ENCODE measurements around the gene OAS2. TPM values are rescaled to one million over a fixed set of nuclear protein-coding genes. Genes with fewer than 3 reads are reported as not detected.

Gene OAS2
- total and polyA plus RNA-seq, 4 experiments from 2014 or later, result 25.5 to 77.4 (median 69.6) TPM

DNA sequence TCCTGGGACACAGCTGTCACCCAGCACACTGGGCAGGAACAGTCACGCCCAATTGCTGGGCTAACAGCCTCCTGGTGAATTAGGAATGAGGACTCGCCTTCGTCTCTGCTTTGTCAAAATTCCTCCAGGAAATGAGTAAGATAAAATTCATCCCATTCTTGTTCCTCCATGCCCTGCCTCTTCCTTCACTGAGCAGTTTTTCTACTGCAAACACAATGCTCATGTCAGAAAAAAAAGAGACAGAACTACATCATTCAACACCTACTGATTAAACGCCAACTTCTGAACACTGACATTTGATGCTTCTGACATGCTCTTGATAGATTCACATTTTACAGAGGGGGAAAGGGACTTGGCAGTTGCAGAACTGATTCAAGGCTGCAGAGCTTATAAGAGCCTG, 40.7 kb downstream of the OAS2 start:
- ChIA-PET POLR2A (ENCODE audit: partially characterized antibody) (no interaction called here), CTCF (ENCODE audit: partially characterized antibody) (no interaction called here)
- no peak overlapping the region for H3K27ac ChIP-seq (ENCODE audit: low read depth, low read length)
- no peaks in the 10 kb centered on the region for H3K27me3 ChIP-seq (ENCODE audit: insufficient read depth, low read length)
- Mint-ChIP-seq H3K27me3 (peaks cover 1 to 2% of the 10 kb centered on the region in 2 donors), H3K27ac (no peak overlapping the region), H3K4me1 (peaks cover 0 to 1% (median 0%) of the 10 kb centered on the region in 4 donors), H3K4me3 (no peak overlapping the region), H3K36me3 (no peaks in the 10 kb centered on the region), H3K9me3 (no peaks in the 10 kb centered on the region)
- H3K4me3 ChIP-seq (ENCODE audit: low read length in 2 of 2), result no peak overlapping the region
- no peaks in the 10 kb centered on the region for H3K9me3 ChIP-seq (ENCODE audit: control insufficient read depth in 1 of 2, low read length in 2 of 2)
- no peaks in the 10 kb centered on the region for H3K36me3 ChIP-seq (ENCODE audit: insufficient read depth, low read length)
- intact Hi-C loops (cut with micrococcal nuclease), result no loop called here
- no peak for DNase-seq
- H3K4me1 ChIP-seq (ENCODE audit: insufficient read depth, low read length), result no peaks in the 10 kb centered on the region

- Mint-ChIP-seq H3K36me3 (no peaks in the 10 kb centered on the region), H3K27ac (no peak overlapping the region), H3K4me1 (no peaks in the 10 kb centered on the region), H3K9me3 (no peaks in the 10 kb centered on the region), H3K4me3 (no peak overlapping the region), H3K27me3 (peaks cover 2 to 3% of the 10 kb centered on the region in 2 donors)
- Histone ChIP-seq H3K4me3 (ENCODE audit: low read length in 2 of 2) (no peak overlapping the region), H3K9me3 (ENCODE audit: control insufficient read depth in 1 of 2, low read length in 2 of 2) (no peaks in the 10 kb centered on the region), H3K4me1 (ENCODE audit: insufficient read depth, low read length) (no peaks in the 10 kb centered on the region), H3K27me3 (ENCODE audit: insufficient read depth, low read length) (no peaks in the 10 kb centered on the region), H3K36me3 (ENCODE audit: insufficient read depth, low read length) (no peaks in the 10 kb centered on the region), H3K27ac (ENCODE audit: low read depth, low read length) (no peak overlapping the region)
- intact Hi-C loops (cut with micrococcal nuclease), result no loop called here
- POLR2A ChIA-PET (ENCODE audit: partially characterized antibody), result no interaction called here
- CTCF ChIA-PET (ENCODE audit: partially characterized antibody), result interaction anchor here (0.7 to 2.9 kb wide), 3 partner anchors 11 to 153 kb away, joined by 3 to 10 read pairs (median 3); no protein-coding TSS in a partner anchor
- DNase-seq, result no peak
Observed at GRCh38 chr12:113021500-113021899, 43.2 kb downstream of the OAS2 start.

DNA sequence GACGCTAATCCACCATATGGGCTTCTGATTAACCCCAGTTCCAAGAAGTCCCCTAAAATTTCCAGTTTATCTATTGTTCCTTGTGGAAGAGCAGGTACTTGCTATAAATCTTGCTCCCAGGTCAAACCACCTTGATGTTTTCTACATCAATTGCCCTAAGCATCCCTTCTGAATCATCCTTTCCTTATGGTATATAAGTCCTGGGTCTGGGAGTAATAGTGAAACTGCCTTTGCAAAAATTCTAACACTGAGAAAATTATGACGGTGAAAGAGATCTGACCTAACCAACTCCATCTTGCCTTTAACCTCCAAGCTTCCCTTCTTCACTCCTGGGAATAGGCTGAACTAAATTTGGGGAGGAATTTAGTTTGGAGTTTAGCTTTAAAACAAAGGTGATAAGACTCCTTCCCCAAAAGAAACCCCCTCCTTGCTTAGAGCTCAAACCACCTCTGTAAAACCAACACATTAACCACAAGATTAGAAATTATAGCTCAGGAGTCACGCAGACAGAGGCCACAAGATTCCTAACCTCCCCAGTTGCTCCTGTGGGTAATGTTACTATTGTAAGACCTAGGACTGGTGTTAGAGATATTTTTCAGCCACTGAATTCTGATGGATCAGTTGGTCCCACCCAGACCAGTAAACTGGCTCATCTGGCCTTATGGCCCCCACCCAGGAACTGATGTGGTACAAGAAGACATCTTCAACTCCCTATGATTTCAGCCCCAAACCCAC, 44.4 kb downstream of the OAS2 start:
- no peak overlapping the region for H3K27ac ChIP-seq (ENCODE audit: low read depth, low read length)
- no peak for DNase-seq
- Mint-ChIP-seq H3K4me3 (no peak overlapping the region), H3K4me1 (no peaks in the 10 kb centered on the region), H3K27me3 (peaks cover 2 to 3% of the 10 kb centered on the region in 2 donors), H3K36me3 (no peaks in the 10 kb centered on the region), H3K27ac (no peak overlapping the region), H3K9me3 (no peaks in the 10 kb centered on the region)
- intact Hi-C loops (cut with micrococcal nuclease), result no loop called here
- H3K27me3 ChIP-seq (ENCODE audit: insufficient read depth, low read length), result no peaks in the 10 kb centered on the region
- H3K9me3 ChIP-seq (ENCODE audit: control insufficient read depth in 1 of 2, low read length in 2 of 2), result no peaks in the 10 kb centered on the region
- POLR2A ChIA-PET (ENCODE audit: partially characterized antibody), result no interaction called here
- no peaks in the 10 kb centered on the region for H3K4me1 ChIP-seq (ENCODE audit: insufficient read depth, low read length)
- CTCF ChIA-PET (ENCODE audit: partially characterized antibody), result interaction anchor here (2.9 kb wide), 1 partner anchor 9 kb away, joined by 10 read pairs; no protein-coding TSS in a partner anchor
- H3K4me3 ChIP-seq (ENCODE audit: low read length in 2 of 2), result no peak overlapping the region
- H3K36me3 ChIP-seq (ENCODE audit: insufficient read depth, low read length), result no peaks in the 10 kb centered on the region

DNA sequence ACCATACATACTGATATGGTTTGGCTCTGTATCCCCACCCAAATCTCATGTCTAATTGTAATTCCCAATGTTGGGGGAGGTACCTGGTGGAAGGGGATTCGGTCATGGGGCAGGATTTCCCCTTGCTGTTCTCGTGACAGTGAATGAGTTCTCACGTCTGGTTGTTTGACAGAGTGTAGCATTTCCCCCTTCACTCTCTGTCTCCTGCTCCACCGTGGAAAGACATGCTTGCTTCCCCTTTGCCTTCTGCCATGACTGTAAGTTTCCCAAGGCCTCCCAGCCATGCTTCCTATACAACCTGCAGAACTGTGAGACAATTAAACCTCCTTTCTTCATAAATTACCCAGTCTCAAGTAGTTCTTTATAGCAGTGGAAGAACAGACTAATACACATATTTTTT, 49.4 kb downstream of the OAS2 start:
- Mint-ChIP-seq H3K4me3 (no peak overlapping the region), H3K4me1 (peaks cover 0 to 5% (median 3%) of the 10 kb centered on the region in 4 donors)
- POLR2A ChIA-PET (ENCODE audit: partially characterized antibody), result no interaction called here

DNA sequence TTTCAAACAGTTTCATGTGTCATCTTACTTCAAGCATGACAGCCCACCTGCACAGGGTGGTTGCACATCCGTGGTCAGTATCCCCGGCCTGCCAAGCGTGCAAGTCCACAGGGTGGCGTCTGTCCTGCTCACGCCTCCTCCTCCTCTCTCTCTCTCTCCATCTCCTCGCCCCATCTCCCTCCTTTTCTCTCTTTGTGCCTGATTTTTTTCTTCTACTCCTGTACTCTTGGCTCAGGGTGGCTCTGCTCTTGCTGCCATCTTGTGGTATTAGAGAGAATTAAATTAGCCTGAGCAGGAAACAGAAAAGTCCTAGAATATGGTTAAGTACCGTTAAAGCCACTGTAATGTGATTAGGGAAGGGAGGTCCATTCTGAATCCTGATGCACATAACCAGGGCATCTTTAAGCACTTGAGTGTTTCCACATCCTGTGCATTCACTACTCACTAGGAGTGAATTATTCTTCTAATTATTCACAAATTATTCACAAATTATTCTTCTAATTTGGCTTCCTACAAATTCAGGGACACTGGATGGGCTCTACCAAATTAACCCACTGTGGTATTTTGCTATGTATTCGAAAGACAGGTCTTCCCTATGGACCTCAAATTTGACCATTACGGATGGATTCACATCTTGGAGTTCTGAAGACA, 52.7 kb downstream of the OAS2 start:
- DNase-seq, result peak in 4 of 5 donors; percentile 24 to 35 (median 32)
- CTCF ChIA-PET (ENCODE audit: partially characterized antibody), result interaction anchor here (0.9 to 3.1 kb wide), 13 partner anchors 8 to 136 kb away, joined by 3 to 72 read pairs (median 5); partner anchors contain the start of genes OAS1 and OAS2
- H3K27me3 Mint-ChIP-seq, result peaks cover 0 to 5% of the 10 kb centered on the region in 2 donors
- no peak overlapping the region for H3K27ac Mint-ChIP-seq
- no peaks in the 10 kb centered on the region for H3K4me1 ChIP-seq (ENCODE audit: insufficient read depth, low read length)
- H3K9me3 Mint-ChIP-seq, result no peaks in the 10 kb centered on the region
- POLR2A ChIA-PET (ENCODE audit: partially characterized antibody), result no interaction called here
- H3K4me1 Mint-ChIP-seq, result peaks cover 0 to 5% (median 3%) of the 10 kb centered on the region in 4 donors
- H3K4me3 Mint-ChIP-seq, result no peak overlapping the region
- H3K4me3 ChIP-seq (ENCODE audit: low read length in 2 of 2), result no peak overlapping the region
- H3K27me3 ChIP-seq (ENCODE audit: insufficient read depth, low read length), result no peaks in the 10 kb centered on the region
- H3K9me3 ChIP-seq (ENCODE audit: control insufficient read depth in 1 of 2, low read length in 2 of 2), result no peaks in the 10 kb centered on the region
- no peaks in the 10 kb centered on the region for H3K36me3 Mint-ChIP-seq
- no peak overlapping the region for H3K27ac ChIP-seq (ENCODE audit: low read depth, low read length)
- H3K36me3 ChIP-seq (ENCODE audit: insufficient read depth, low read length), result no peaks in the 10 kb centered on the region
- intact Hi-C loops (cut with micrococcal nuclease), result loop anchor here (1.0 kb wide), 2 partner anchors 39 to 131 kb away; no protein-coding TSS in a partner anchor

More for the DNA sequence above, 49.4 kb downstream of the OAS2 start:
- Histone ChIP-seq H3K27me3 (ENCODE audit: insufficient read depth, low read length) (no peaks in the 10 kb centered on the region), H3K27ac (ENCODE audit: low read depth, low read length) (no peak overlapping the region), H3K4me3 (ENCODE audit: low read length in 2 of 2) (no peak overlapping the region), H3K4me1 (ENCODE audit: insufficient read depth, low read length) (no peaks in the 10 kb centered on the region), H3K36me3 (ENCODE audit: insufficient read depth, low read length) (no peaks in the 10 kb centered on the region), H3K9me3 (ENCODE audit: control insufficient read depth in 1 of 2, low read length in 2 of 2) (no peaks in the 10 kb centered on the region)
- CTCF ChIA-PET (ENCODE audit: partially characterized antibody), result no interaction called here
- no peaks in the 10 kb centered on the region for H3K36me3 Mint-ChIP-seq
- H3K9me3 Mint-ChIP-seq, result no peaks in the 10 kb centered on the region
- no peak for DNase-seq
- no peak overlapping the region for H3K27ac Mint-ChIP-seq
- intact Hi-C loops (cut with micrococcal nuclease), result no loop called here
- peaks cover 3% of the 10 kb centered on the region in 2 donors for H3K27me3 Mint-ChIP-seq

GRCh38 chr12:113039911-113040445, 61.7 kb downstream of the OAS2 start:
- Mint-ChIP-seq H3K4me1 (no peaks in the 10 kb centered on the region), H3K27me3 (peaks cover 3 to 4% of the 10 kb centered on the region in 2 donors), H3K4me3 (no peak overlapping the region), H3K27ac (no peak overlapping the region), H3K9me3 (peaks cover 0 to 1% (median 0%) of the 10 kb centered on the region in 8 donors), H3K36me3 (no peaks in the 10 kb centered on the region)
- Histone ChIP-seq H3K27ac (ENCODE audit: low read depth, low read length) (no peak overlapping the region), H3K9me3 (ENCODE audit: control insufficient read depth in 1 of 2, low read length in 2 of 2) (no peaks in the 10 kb centered on the region), H3K27me3 (ENCODE audit: insufficient read depth, low read length) (no peaks in the 10 kb centered on the region), H3K4me3 (ENCODE audit: low read length in 2 of 2) (no peak overlapping the region), H3K36me3 (ENCODE audit: insufficient read depth, low read length) (no peaks in the 10 kb centered on the region), H3K4me1 (ENCODE audit: insufficient read depth, low read length) (no peaks in the 10 kb centered on the region)
- no peak for DNase-seq
- POLR2A ChIA-PET (ENCODE audit: partially characterized antibody), result no interaction called here
- CTCF ChIA-PET (ENCODE audit: partially characterized antibody), result interaction anchor here (1.2 to 2.0 kb wide), 3 partner anchors 8 to 47 kb away, joined by 3 to 7 read pairs (median 4); no protein-coding TSS in a partner anchor
- intact Hi-C loops (cut with micrococcal nuclease), result no loop called here

GRCh38 chr12:113040722-113041171, 62.4 kb downstream of the OAS2 start:
- peaks cover 0 to 1% (median 0%) of the 10 kb centered on the region in 8 donors for H3K9me3 Mint-ChIP-seq
- Histone ChIP-seq H3K4me1 (ENCODE audit: insufficient read depth, low read length) (no peaks in the 10 kb centered on the region), H3K36me3 (ENCODE audit: insufficient read depth, low read length) (no peaks in the 10 kb centered on the region), H3K4me3 (ENCODE audit: low read length in 2 of 2) (no peak overlapping the region), H3K27ac (ENCODE audit: low read depth, low read length) (no peak overlapping the region), H3K27me3 (ENCODE audit: insufficient read depth, low read length) (no peaks in the 10 kb centered on the region), H3K9me3 (ENCODE audit: control insufficient read depth in 1 of 2, low read length in 2 of 2) (no peaks in the 10 kb centered on the region)
- intact Hi-C loops (cut with micrococcal nuclease), result no loop called here
- H3K4me1 Mint-ChIP-seq, result no peaks in the 10 kb centered on the region
- DNase-seq, result no peak
- H3K36me3 Mint-ChIP-seq, result no peaks in the 10 kb centered on the region
- H3K4me3 Mint-ChIP-seq, result no peak overlapping the region
- no peak overlapping the region for H3K27ac Mint-ChIP-seq
- ChIA-PET CTCF (ENCODE audit: partially characterized antibody) (no interaction called here), POLR2A (ENCODE audit: partially characterized antibody) (no interaction called here)
- H3K27me3 Mint-ChIP-seq, result peaks cover 3 to 6% of the 10 kb centered on the region in 2 donors

Measured in CD4-positive, alpha-beta memory T cell (primary cell).